ENCODE measurements around the gene ARSA. TPM values are rescaled to one million over a fixed set of nuclear protein-coding genes. Genes with fewer than 3 reads are reported as not detected.

ARSA gene
- total and polyA plus RNA-seq, 2 of the 13 experiments (the other 11 are each of a cell fraction or from before 2014, with no cell fraction given) = 9.0 to 11.5 TPM

GRCh38 chr22:50576070-50576469 is 51.9 kb downstream of the ARSA start (continued):
- TF ChIP-seq ARID4A (CRISPR knock-in tag; IDR thresholded peaks at IDR 0.05; ENCODE audit: borderline replicate concordance) (peak; percentile 39; the same call in 1 of the 2 replicates), TEAD3 (CRISPR knock-in tag; optimal IDR thresholded peaks at IDR 0.05; ENCODE audit: borderline replicate concordance) (peak; percentile 87), NFKBIZ (CRISPR knock-in tag; IDR thresholded peaks at IDR 0.05) (no peak), DNMT1 (CRISPR knock-in tag; IDR thresholded peaks at IDR 0.05) (no peak), JDP2 (CRISPR knock-in tag; IDR thresholded peaks at IDR 0.05; ENCODE audit: borderline replicate concordance) (no peak), MAZ (IDR thresholded peaks at IDR 0.05; ENCODE audit: borderline replicate concordance, low read depth, low read length) (no peak), MAZ (CRISPR knock-in tag; IDR thresholded peaks at IDR 0.05; ENCODE audit: low read depth) (0 out of 2 replicates have a peak, but pooled peaks have one; percentile 14), ZNF362 (CRISPR knock-in tag; IDR thresholded peaks at IDR 0.05; ENCODE audit: borderline replicate concordance) (peak; percentile 32; the same call in 1 of the 2 replicates), NFYB (CRISPR knock-in tag; IDR thresholded peaks at IDR 0.05) (no peak), ERF (CRISPR knock-in tag; IDR thresholded peaks at IDR 0.05) (0 out of 2 replicates have a peak, but pooled peaks have one; percentile 49), SMC3 (IDR thresholded peaks at IDR 0.05; ENCODE audit: low read length) (peak; percentile 96), ZBTB38 (CRISPR knock-in tag; IDR thresholded peaks at IDR 0.05) (0 out of 2 replicates have a peak, but pooled peaks have one; percentile 21), MIXL1 (CRISPR knock-in tag; IDR thresholded peaks at IDR 0.05) (0 out of 2 replicates have a peak, but pooled peaks have one; percentile 47), ZNF710 (CRISPR knock-in tag; IDR thresholded peaks at IDR 0.05; ENCODE audit: borderline replicate concordance) (0 out of 2 replicates have a peak, but pooled peaks have one; percentile 35), NR2F6 (IDR thresholded peaks at IDR 0.05) (no peak), NR2F6 (CRISPR knock-in tag; IDR thresholded peaks at IDR 0.05) (peak; percentile 17; the same call in 1 of the 2 replicates), HMG20A (CRISPR knock-in tag; IDR thresholded peaks at IDR 0.05; ENCODE audit: borderline replicate concordance) (no peak), RXRB (CRISPR knock-in tag; IDR thresholded peaks at IDR 0.05; ENCODE audit: borderline replicate concordance) (peak; percentile 30; the same call in 1 of the 2 replicates), BRD4 (CRISPR knock-in tag; IDR thresholded peaks at IDR 0.05) (no peak), ZNF800 (CRISPR knock-in tag; IDR thresholded peaks at IDR 0.05) (no peak), NAIF1 (CRISPR knock-in tag; IDR thresholded peaks at IDR 0.05; ENCODE audit: borderline replicate concordance) (no peak), THAP7 (CRISPR knock-in tag; IDR thresholded peaks at IDR 0.05) (no peak)

All from HepG2 (cell line).